PC-9 (cell line): Measurements from ENCODE around the gene IREB2. TPM values are rescaled to one million over a fixed set of nuclear protein-coding genes. Genes with fewer than 3 reads are reported as not detected.

Source experiments
- BruUV-seq: library from RNA; stranded (reverse); fragments of 400-500 nt; replicated peaks from 2 replicates; lab custom pipeline; 2021; lab: Mats Ljungman, UMichigan
- CTCF ChIA-PET: fragments of 300-600 bp; sonication (Branson Sonifier 250); formaldehyde crosslinking; loops from one replicate; lab custom pipeline; 2022; ENCODE audit warnings: antibody characterized with exemption; lab: Charles Lee
- POLR2A ChIA-PET: fragments of 300-600 bp; sonication (Branson Sonifier 250); formaldehyde crosslinking; loops from one replicate; lab custom pipeline; 2022; ENCODE audit warnings: antibody characterized with exemption; ENCODE audit not compliant: unreplicated experiment; lab: Charles Lee
- DNase-seq, 2 experiments: peaks; one replicate each; pipeline versions ENCODE4 v3.0.0 to v3.0.0-alpha.2; 2015 to 2022; ENCODE audit warnings: mixed read lengths in 1 of 2
- H2AFZ ChIP-seq: fragments of 200-600 bp; sonication (generic); 2 replicates; pipeline ENCODE4 v1.8.1; 2017; ENCODE audit warnings: antibody characterized with exemption
- H3F3A ChIP-seq: fragments of 200-600 bp; sonication (generic); 2 replicates; pipeline ENCODE4 v1.8.1; 2017; ENCODE audit warnings: antibody characterized with exemption, mild to moderate bottlenecking, low read depth; ENCODE audit not compliant: insufficient read depth
- H3K27ac ChIP-seq: fragments of 200-600 bp; sonication (generic); 2 replicates; pipeline ENCODE4 v1.6.1; 2016; ENCODE audit warnings: mixed run types
- H3K27me3 ChIP-seq: fragments of 200-600 bp; sonication (generic); 2 replicates; pipeline ENCODE4 v1.6.1; 2016; ENCODE audit warnings: low read depth, mixed run types; ENCODE audit not compliant: insufficient read depth
- H3K36me3 ChIP-seq: fragments of 200-600 bp; sonication (generic); 2 replicates; pipeline ENCODE4 v1.6.1; 2016; ENCODE audit warnings: low read depth, mixed run types
- H3K4me1 ChIP-seq: fragments of 200-600 bp; sonication (generic); replicated peaks from 2 replicates; pipeline ENCODE4 v1.6.1; 2016; ENCODE audit warnings: mixed run types; ENCODE audit not compliant: insufficient read depth
- H3K4me2 ChIP-seq: fragments of 200-600 bp; sonication (generic); 2 replicates; pipeline ENCODE4 v1.6.1; 2017; ENCODE audit warnings: mixed run types
- H3K4me3 ChIP-seq: fragments of 200-600 bp; sonication (generic); 2 replicates; pipeline ENCODE4 v1.6.1; 2016; ENCODE audit warnings: mixed run types
- H3K79me2 ChIP-seq: fragments of 200-600 bp; sonication (generic); 2 replicates; pipeline ENCODE4 v1.6.1; 2017; ENCODE audit warnings: low read depth, mixed run types
- H3K9me2 ChIP-seq: fragments of 200-600 bp; sonication (generic); 2 replicates; pipeline ENCODE4 v1.8.1; 2017; ENCODE audit warnings: mild to moderate bottlenecking; ENCODE audit not compliant: insufficient read depth
- H3K9me3 ChIP-seq: fragments of 200-600 bp; sonication (generic); 2 replicates; pipeline ENCODE4 v1.8.1; 2016; ENCODE audit warnings: low read depth; ENCODE audit not compliant: insufficient read depth
- H4K20me1 ChIP-seq: fragments of 200-600 bp; sonication (generic); 2 replicates; pipeline ENCODE4 v1.8.1; 2017; ENCODE audit not compliant: insufficient read depth
- EZH2 ChIP-seq: fragments of 200-600 bp; sonication (generic); IDR thresholded peaks from 2 replicates; pipeline ENCODE4 v1.8.0; 2017; ENCODE audit warnings: antibody characterized with exemption, low read depth
- intact Hi-C: fragments of 100-400 bp; cut with micrococcal nuclease; formaldehyde crosslinking; loops from one replicate; pipeline ENCODE4 v1.10.0; 2022; ENCODE audit not compliant: unreplicated experiment
- total RNA-seq: library from RNA; stranded (reverse); gene quantifications from 2 replicates; pipeline ENCODE4 v1.2.3, GENCODE V29; 2021
- TF ChIP-seq, protein P1 (sequence below): fragments of 200-600 bp; sonication (generic); conservative IDR thresholded peaks from 2 replicates; pipeline ENCODE4 v1.6.1; 2017; ENCODE audit warnings: mixed run types, antibody characterized with exemption, mild to moderate bottlenecking, moderate library complexity

Gene IREB2
- total RNA-seq, 1 experiment from 2014 or later = 48.8 TPM

DNA sequence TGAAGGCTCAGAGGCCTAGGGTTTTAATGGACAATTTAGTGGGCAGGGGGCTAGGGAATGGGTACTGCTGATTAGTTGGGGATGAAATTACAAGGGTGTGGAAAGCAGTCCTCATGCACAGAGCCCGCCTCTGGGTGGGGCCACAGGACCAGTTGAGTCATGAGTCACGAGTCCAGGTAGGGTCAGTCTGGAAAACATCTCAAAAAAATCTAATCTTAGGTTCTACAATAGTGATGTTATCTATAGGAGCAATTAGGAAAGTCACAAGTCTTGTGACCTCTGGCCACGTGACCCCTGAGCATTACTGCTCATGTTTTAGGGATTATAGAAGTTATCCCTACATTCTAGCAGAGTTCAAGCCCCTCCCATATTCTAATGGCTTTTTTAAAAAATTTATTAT lies 18.6 kb upstream of the IREB2 start:
- H3K27ac ChIP-seq = no peak overlapping the region
- BruUV-seq = no TSS peak

DNA sequence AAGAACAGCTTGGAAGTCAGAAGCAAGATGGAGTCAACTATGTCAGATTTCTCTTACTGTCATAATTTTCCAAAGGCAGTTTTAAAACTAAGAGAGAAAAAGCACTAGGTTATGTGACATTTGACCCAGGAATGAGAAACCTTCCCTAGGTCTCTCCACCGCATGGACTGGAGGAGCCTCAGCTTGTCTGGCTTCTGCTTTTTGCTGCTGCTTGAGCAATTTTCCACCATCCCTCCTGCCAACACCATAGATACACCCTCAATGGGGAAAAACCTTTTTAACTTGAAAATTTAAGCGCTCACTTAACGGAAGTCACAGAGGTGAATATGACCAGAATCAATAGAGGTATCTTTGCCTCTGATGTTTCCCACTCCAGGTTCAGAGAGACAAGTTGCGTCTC lies 17.8 kb upstream of the IREB2 start:
- BruUV-seq = no TSS peak
- no peaks in the 10 kb centered on the region for H3K79me2 ChIP-seq
- no peak overlapping the region for H3K4me2 ChIP-seq
- no peak overlapping the region for H2AFZ ChIP-seq
- no peaks in the 10 kb centered on the region for H3K36me3 ChIP-seq
- ChIA-PET POLR2A (interaction anchor here (0.6 kb wide), 1 partner anchor 314 kb away, joined by 3 read pairs; no protein-coding TSS in a partner anchor), CTCF (no interaction called here)
- H3K27ac ChIP-seq = no peak overlapping the region
- no peaks in the 10 kb centered on the region for H3K9me2 ChIP-seq
- no peaks in the 10 kb centered on the region for H3K4me1 ChIP-seq
- DNase-seq = no peak
- no peaks in the 10 kb centered on the region for H3F3A ChIP-seq
- H4K20me1 ChIP-seq = no peaks in the 10 kb centered on the region
- no peaks in the 10 kb centered on the region for H3K27me3 ChIP-seq
- H3K9me3 ChIP-seq = no peaks in the 10 kb centered on the region; the same call in 1 of the 2 replicates
- H3K4me3 ChIP-seq = no peak overlapping the region
- intact Hi-C loops = loop anchor here (5.0 to 10.0 kb wide), 2 partner anchors 175 to 308 kb away; no protein-coding TSS in a partner anchor
- TF ChIP-seq EZH2 = no peak
- TF ChIP-seq, protein P1, sequence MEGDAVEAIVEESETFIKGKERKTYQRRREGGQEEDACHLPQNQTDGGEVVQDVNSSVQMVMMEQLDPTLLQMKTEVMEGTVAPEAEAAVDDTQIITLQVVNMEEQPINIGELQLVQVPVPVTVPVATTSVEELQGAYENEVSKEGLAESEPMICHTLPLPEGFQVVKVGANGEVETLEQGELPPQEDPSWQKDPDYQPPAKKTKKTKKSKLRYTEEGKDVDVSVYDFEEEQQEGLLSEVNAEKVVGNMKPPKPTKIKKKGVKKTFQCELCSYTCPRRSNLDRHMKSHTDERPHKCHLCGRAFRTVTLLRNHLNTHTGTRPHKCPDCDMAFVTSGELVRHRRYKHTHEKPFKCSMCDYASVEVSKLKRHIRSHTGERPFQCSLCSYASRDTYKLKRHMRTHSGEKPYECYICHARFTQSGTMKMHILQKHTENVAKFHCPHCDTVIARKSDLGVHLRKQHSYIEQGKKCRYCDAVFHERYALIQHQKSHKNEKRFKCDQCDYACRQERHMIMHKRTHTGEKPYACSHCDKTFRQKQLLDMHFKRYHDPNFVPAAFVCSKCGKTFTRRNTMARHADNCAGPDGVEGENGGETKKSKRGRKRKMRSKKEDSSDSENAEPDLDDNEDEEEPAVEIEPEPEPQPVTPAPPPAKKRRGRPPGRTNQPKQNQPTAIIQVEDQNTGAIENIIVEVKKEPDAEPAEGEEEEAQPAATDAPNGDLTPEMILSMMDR = no peak

More for the DNA sequence above, 18.6 kb upstream of the IREB2 start:
- intact Hi-C loops = no loop called here
- Histone ChIP-seq H3K4me2 (no peak overlapping the region), H4K20me1 (no peaks in the 10 kb centered on the region), H2AFZ (no peak overlapping the region), H3K4me3 (no peak overlapping the region), H3K4me1 (no peaks in the 10 kb centered on the region), H3F3A (no peaks in the 10 kb centered on the region), H3K9me2 (no peaks in the 10 kb centered on the region), H3K36me3 (no peaks in the 10 kb centered on the region), H3K79me2 (no peaks in the 10 kb centered on the region), H3K9me3 (no peaks in the 10 kb centered on the region; the same call in 1 of the 2 replicates), H3K27me3 (no peaks in the 10 kb centered on the region)
- CTCF ChIA-PET = no interaction called here
- no peak for DNase-seq
- POLR2A ChIA-PET = interaction anchor here (0.6 kb wide), 1 partner anchor 314 kb away, joined by 3 read pairs; no protein-coding TSS in a partner anchor
- TF ChIP-seq, protein P1 = no peak
- no peak for TF ChIP-seq EZH2

GRCh38 chr15:78420766-78421165 lies 17.2 kb upstream of the IREB2 start:
- Histone ChIP-seq H3F3A (no peaks in the 10 kb centered on the region), H3K79me2 (no peaks in the 10 kb centered on the region), H3K27ac (no peak overlapping the region), H3K9me2 (no peaks in the 10 kb centered on the region), H3K27me3 (no peaks in the 10 kb centered on the region), H3K9me3 (no peaks in the 10 kb centered on the region; the same call in 1 of the 2 replicates), H3K36me3 (no peaks in the 10 kb centered on the region), H3K4me1 (no peaks in the 10 kb centered on the region), H4K20me1 (no peaks in the 10 kb centered on the region), H2AFZ (no peak overlapping the region), H3K4me2 (no peak overlapping the region), H3K4me3 (no peak overlapping the region)
- POLR2A ChIA-PET = no interaction called here
- DNase-seq = no peak
- BruUV-seq = no TSS peak
- intact Hi-C loops = loop anchor here (5.0 to 10.0 kb wide), 2 partner anchors 176 to 308 kb away; no protein-coding TSS in a partner anchor
- CTCF ChIA-PET = no interaction called here
- no peak for TF ChIP-seq EZH2
- TF ChIP-seq, protein P1 = no peak
